Pancreas (tissue), 10 donors: ENCODE data around the gene MILR1. TPM values are rescaled to one million over a fixed set of nuclear protein-coding genes. Genes with fewer than 3 reads are reported as not detected.
"Not testable (repeated sequence)": the region's sequence is repeated elsewhere in the genome, so short reads cannot be mapped to it uniquely, and the experiment has no call there.

Experiments
- ATAC-seq, 4 donors: fragments of 200-7000 bp; cut with Tn5 transposase; one replicate each; pipeline versions ENCODE4 v1.8.0 to v1.9.1; 2020; ENCODE audit warnings: mild to moderate bottlenecking in 4 of 4, moderate library complexity in 4 of 4
- DNase-seq, 6 donors: peaks; one replicate each; pipeline ENCODE4 v3.0.0-alpha.2; 2020
- FAIRE-seq: peaks from 2 replicates; lab custom pipeline; 2012; peaks lifted over from hg19 to GRCh38; lab: Jason Lieb, UNC
- H3K27ac ChIP-seq, 4 donors: fragments of 200-600 bp; sonication (generic); 1 replicate in 3 of 4; 2 replicates in 1 of 4; pipeline versions ENCODE4 v1.5.0 to v1.8.0; 2020
- H3K27me3 ChIP-seq, 4 donors: fragments of 200-600 bp; one replicate each; pipeline ENCODE4 v1.8.0; 2021
- H3K36me3 ChIP-seq, 3 donors: fragments of 200-600 bp; sonication (generic) in 1 of 3; one replicate each; pipeline versions ENCODE4 v1.5.0 to v1.8.0; 2020 to 2021
- H3K4me1 ChIP-seq, 3 donors: fragments of 200-600 bp; one replicate each; pipeline ENCODE4 v1.8.0; 2021
- H3K4me3 ChIP-seq, 4 donors: fragments of 200-600 bp; sonication (generic) in 2 of 4; one replicate each; pipeline versions ENCODE4 v1.5.0 to v1.8.0; 2020 to 2021
- H3K9me3 ChIP-seq, 4 donors: fragments of 200-600 bp; one replicate each; pipeline ENCODE4 v1.8.0; 2021
- CTCF ChIP-seq, 4 donors: fragments of 200-600 bp; sonication (generic) in 3 of 4; IDR thresholded peaks; one replicate each; pipeline versions ENCODE4 v1.5.0 to v1.8.0; 2021; ENCODE audit warnings: antibody characterized with exemption in 4 of 4
- WGBS, 2 donors: extraction: QIAGEN DNeasy Blood & Tissue Kit; methylation state at CpG; one replicate each; pipeline ENCODE4 v1.1.7; 2013; 5-methylcytosine and 5-hydroxymethylcytosine counted together
- intact Hi-C, 3 donors: fragments of 100-400 bp; cut with DNase I; formaldehyde crosslinking; loops; one replicate each; pipeline versions ENCODE4 v1.11.1 to v1.14.2; 2022
- polyA plus RNA-seq, 2 donors: library from polyadenylated mRNA; stranded (reverse); fragments of 200-250 nt; gene quantifications; one replicate each; pipeline ENCODE4 v1.2.3, GENCODE V29; 2013
- total RNA-seq, 6 donors: library from RNA; stranded (reverse); fragmentation: NEBNext Ultra II Directional in 4 of 6; extraction: Animal tissue kit (Norgen Biotek cat#: 25700) in 4 of 6; gene quantifications; one replicate each; pipeline versions ENCODE4 v1.2.1 to v1.2.4, GENCODE V29; 2021 to 2023
- donor health status: healthy with polysubstance abuse.
- donor health status: DM: no; HTN: no; CAD: no; lungs with moderate emphysema.
- donor health status: DM: no; HTN: no; CAD: no.
- donor health status: control.
- donor health status: control.
- donor health status: Bipolar disorder and iron deficiency.
- donor health status: DM: yes; HTN: yes; CAD: no.
- donor health status: DM: no; HTN: no; CAD: no.
- donor health status: DM: no; HTN: no; CAD: no.
- donor health status: DM: yes; HTN: yes; CAD: no.

Gene MILR1
- total and polyA plus RNA-seq, 8 donors = 0.51 to 6.3 (median 1.3) TPM

GRCh38 chr17:64418506-64419339, 30.2 kb upstream of the MILR1 start:
- intact Hi-C loops = loop anchor here in 1 of 3 donors (5.0 kb wide), 1 partner anchor 101 kb away; no protein-coding TSS in a partner anchor
- no peak overlapping the region for H3K27ac ChIP-seq
- H3K36me3 ChIP-seq = no peaks in the 10 kb centered on the region
- FAIRE-seq = no peak
- no peaks in the 10 kb centered on the region for H3K9me3 ChIP-seq
- DNase-seq = no peak
- peak; percentile 40 to 73 (median 58) for TF ChIP-seq CTCF (IDR thresholded peaks at IDR 0.05)
- H3K27me3 ChIP-seq = no peaks in the 10 kb centered on the region
- no peak overlapping the region for H3K4me3 ChIP-seq
- no peaks in the 10 kb centered on the region for H3K4me1 ChIP-seq
- peak; percentile 60 to 82 (median 82) for ATAC-seq
- 26 to 32% methylated on average over 19 of the region's 19 CpGs for WGBS, 2 donors

- Histone ChIP-seq H3K27me3 (no peaks in the 10 kb centered on the region), H3K9me3 (no peaks in the 10 kb centered on the region), H3K4me1 (no peaks in the 10 kb centered on the region), H3K4me3 (no peak overlapping the region), H3K27ac (no peak overlapping the region), H3K36me3 (no peaks in the 10 kb centered on the region)
- intact Hi-C loops = loop anchor here in 1 of 3 donors (10.0 kb wide), 1 partner anchor 315 kb away; no protein-coding TSS in a partner anchor
- 22 to 25% methylated on average over 6 of the region's 6 CpGs for WGBS, 2 donors
- FAIRE-seq (no peak), ATAC-seq (peak; percentile 87 to 94 (median 92)), DNase-seq (peak in 2 of 6 donors; percentile 8 to 25)
- peak; percentile 21 to 73 (median 56) for TF ChIP-seq CTCF (IDR thresholded peaks at IDR 0.05)
Observed at GRCh38 chr17:64420143-64420670, 28.7 kb upstream of the MILR1 start.

DNA sequence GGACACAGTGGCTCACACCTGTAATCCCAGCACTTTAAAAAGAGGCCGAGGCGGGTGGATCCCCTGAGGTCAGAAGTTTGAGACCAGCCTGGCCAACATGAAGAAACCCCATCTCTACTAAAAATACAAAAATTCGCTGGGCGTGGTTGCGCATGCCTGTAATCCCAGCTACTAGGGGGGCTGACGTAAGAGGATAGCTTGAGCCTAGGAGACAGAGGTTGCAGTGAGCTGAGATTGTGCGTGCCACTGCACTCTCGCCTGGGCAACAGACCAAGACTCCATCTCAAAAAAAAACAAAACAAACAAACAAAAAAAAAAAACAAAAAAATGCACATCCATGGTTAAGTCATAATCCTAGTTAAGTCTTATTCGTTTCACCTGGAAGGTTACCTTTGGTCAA, 26.8 kb upstream of the MILR1 start:
- WGBS, 2 donors = 81 to 84% methylated on average over 3 to 9 of the region's 9 CpGs

DNA sequence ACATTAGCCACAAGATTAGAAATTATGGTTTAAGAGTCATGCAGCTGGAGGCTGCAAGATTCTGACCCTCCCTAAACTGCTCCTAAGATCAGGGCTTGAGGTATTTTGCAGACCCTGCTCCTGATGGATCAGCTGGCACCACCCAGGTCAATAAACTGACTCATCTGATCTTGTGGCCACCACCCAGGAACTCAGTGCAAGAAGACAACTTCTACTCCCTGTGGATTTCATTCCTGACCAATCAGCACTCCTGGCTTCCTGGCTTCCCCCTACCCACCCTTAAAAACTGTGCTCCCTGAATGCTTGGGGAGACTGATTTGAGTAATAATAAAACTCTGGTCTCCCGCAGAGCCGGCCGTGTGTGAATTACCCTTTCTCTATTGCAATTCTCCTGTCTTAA, 25.0 kb upstream of the MILR1 start:
- FAIRE-seq = no peak
- no peak for ATAC-seq
- H3K4me3 ChIP-seq = no peak overlapping the region
- 81 to 85% methylated on average over 3 of the region's 3 CpGs for WGBS, 2 donors
- intact Hi-C loops = loop anchor here in 1 of 3 donors (10.0 kb wide), 1 partner anchor 311 kb away; no protein-coding TSS in a partner anchor
- no peak overlapping the region for H3K27ac ChIP-seq
- DNase-seq = no peak
- no peaks in the 10 kb centered on the region for H3K9me3 ChIP-seq
- H3K36me3 ChIP-seq = no peaks in the 10 kb centered on the region
- H3K4me1 ChIP-seq = no peaks in the 10 kb centered on the region
- TF ChIP-seq CTCF (IDR thresholded peaks at IDR 0.05) = no peak
- H3K27me3 ChIP-seq = no peaks in the 10 kb centered on the region

More for the DNA sequence above, 26.8 kb upstream of the MILR1 start:
- not testable (repeated sequence) for FAIRE-seq, H3K27me3 ChIP-seq, DNase-seq, H3K4me3 ChIP-seq, H3K4me1 ChIP-seq, H3K36me3 ChIP-seq, ATAC-seq, H3K27ac ChIP-seq, H3K9me3 ChIP-seq
- intact Hi-C loops = loop anchor here in 1 of 3 donors (10.0 kb wide), 1 partner anchor 313 kb away; no protein-coding TSS in a partner anchor

- no peak for TF ChIP-seq CTCF (IDR thresholded peaks at IDR 0.05)
- WGBS, 2 donors = 65 to 71% methylated on average over 1 of the region's 1 CpG
- FAIRE-seq = no peak
- DNase-seq = no peak
- no peak overlapping the region for H3K4me3 ChIP-seq
- intact Hi-C loops = loop anchor here in 1 of 3 donors (10.0 kb wide), 1 partner anchor 310 kb away; no protein-coding TSS in a partner anchor
- H3K36me3 ChIP-seq = no peaks in the 10 kb centered on the region
- no peaks in the 10 kb centered on the region for H3K27me3 ChIP-seq
- H3K4me1 ChIP-seq = no peaks in the 10 kb centered on the region
- no peak overlapping the region for H3K27ac ChIP-seq
- ATAC-seq = no peak
- no peaks in the 10 kb centered on the region for H3K9me3 ChIP-seq
Observed at GRCh38 chr17:64424324-64424849, 24.5 kb upstream of the MILR1 start.
